ENCODE results near the gene TAF11.

The TAF11 gene

GRCh38 chr6:34867484-34867883, 20.4 kb downstream of the TAF11 start:
- TF ChIP-seq, protein P1, sequence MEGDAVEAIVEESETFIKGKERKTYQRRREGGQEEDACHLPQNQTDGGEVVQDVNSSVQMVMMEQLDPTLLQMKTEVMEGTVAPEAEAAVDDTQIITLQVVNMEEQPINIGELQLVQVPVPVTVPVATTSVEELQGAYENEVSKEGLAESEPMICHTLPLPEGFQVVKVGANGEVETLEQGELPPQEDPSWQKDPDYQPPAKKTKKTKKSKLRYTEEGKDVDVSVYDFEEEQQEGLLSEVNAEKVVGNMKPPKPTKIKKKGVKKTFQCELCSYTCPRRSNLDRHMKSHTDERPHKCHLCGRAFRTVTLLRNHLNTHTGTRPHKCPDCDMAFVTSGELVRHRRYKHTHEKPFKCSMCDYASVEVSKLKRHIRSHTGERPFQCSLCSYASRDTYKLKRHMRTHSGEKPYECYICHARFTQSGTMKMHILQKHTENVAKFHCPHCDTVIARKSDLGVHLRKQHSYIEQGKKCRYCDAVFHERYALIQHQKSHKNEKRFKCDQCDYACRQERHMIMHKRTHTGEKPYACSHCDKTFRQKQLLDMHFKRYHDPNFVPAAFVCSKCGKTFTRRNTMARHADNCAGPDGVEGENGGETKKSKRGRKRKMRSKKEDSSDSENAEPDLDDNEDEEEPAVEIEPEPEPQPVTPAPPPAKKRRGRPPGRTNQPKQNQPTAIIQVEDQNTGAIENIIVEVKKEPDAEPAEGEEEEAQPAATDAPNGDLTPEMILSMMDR (conservative IDR thresholded peaks at IDR 0.05; ENCODE audit: low read depth, low read length) = peak; percentile 51
- H3K4me3 ChIP-seq (ENCODE audit: low read depth, low read length) = no peak overlapping the region
- DNase-seq (ENCODE audit: low read depth) = peak; percentile 30

DNA sequence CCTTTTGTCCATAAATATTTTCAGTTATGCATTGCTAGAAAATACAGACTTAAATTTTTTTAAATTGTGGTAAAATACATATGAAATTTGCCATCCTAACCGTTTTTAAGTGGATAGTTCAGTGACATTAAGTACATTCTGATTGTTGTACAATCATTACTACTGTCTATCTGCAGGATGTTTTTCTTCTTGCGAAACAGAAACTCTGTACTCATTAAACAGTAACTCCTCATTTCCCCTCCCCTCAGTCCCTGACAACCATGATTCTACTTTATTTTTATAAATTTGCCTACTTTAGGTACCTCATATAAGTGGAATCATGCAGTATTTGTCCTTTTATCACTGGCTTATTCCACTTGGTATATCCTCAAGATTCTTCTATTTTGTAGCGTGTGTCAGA, 21.3 kb downstream of the TAF11 start:
- TF ChIP-seq, protein P1 (conservative IDR thresholded peaks at IDR 0.05; ENCODE audit: low read depth, low read length) = no peak
- no peak for DNase-seq (ENCODE audit: low read depth)
- no peak overlapping the region for H3K4me3 ChIP-seq (ENCODE audit: low read depth, low read length)

GRCh38 chr6:34865107-34865506, 22.7 kb downstream of the TAF11 start:
- TF ChIP-seq, protein P1 (conservative IDR thresholded peaks at IDR 0.05; ENCODE audit: low read depth, low read length) = no peak
- H3K4me3 ChIP-seq (ENCODE audit: low read depth, low read length) = no peak overlapping the region
- DNase-seq (ENCODE audit: low read depth) = peak; percentile 28

DNA sequence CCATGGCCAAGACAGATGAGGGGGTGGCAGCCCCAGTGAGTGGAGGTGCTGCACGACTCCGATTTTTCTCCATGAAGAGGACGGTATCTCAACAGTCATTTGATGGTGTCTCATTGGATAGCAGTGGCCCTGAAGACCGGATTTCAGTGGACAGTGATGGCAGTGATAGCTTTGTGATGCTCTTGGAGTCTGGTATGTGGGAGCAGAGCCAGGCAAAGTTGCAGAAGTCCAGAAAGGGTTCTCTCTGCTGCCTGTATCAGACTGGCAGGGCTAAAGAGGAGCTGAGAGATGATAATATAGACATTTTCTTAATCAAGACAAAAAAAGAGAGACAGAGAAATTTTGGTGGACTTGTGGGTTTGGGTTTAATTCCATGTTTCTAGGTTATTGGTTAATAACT, 23.8 kb downstream of the TAF11 start:
- no peak overlapping the region for H3K4me3 ChIP-seq (ENCODE audit: low read depth, low read length)
- no peak for DNase-seq (ENCODE audit: low read depth)
- TF ChIP-seq, protein P1 (conservative IDR thresholded peaks at IDR 0.05; ENCODE audit: low read depth, low read length) = no peak

GRCh38 chr6:34860776-34861175, 27.1 kb downstream of the TAF11 start:
- TF ChIP-seq, protein P1 (conservative IDR thresholded peaks at IDR 0.05; ENCODE audit: low read depth, low read length) = no peak

GRCh38 chr6:34859951-34860350, 27.9 kb downstream of the TAF11 start:
- TF ChIP-seq, protein P1 (conservative IDR thresholded peaks at IDR 0.05; ENCODE audit: low read depth, low read length) = no peak
- DNase-seq (ENCODE audit: low read depth) = no peak
- no peak overlapping the region for H3K4me3 ChIP-seq (ENCODE audit: low read depth, low read length)

More at GRCh38 chr6:34860776-34861175, 27.1 kb downstream of the TAF11 start:
- DNase-seq (ENCODE audit: low read depth) = no peak
- H3K4me3 ChIP-seq (ENCODE audit: low read depth, low read length) = no peak overlapping the region

DNA sequence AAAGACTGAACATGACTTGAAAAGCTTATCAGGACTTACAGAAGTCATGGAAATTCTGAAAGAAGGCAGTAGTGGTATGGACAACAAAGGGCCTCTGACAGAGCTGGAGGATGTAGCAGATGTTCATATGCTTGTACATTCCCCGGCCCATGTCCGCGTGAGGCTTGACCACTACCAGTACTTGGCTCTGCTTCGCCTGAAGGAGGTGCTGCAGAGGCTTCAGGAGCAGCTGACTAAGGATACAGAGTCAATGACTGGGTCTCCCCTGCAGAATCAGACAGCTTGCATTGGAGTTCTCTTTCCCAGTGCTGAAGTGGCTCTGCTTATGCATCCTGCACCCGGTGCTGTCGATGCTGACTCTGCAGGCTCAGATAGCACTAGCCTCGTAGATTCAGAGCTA, 29.2 kb downstream of the TAF11 start:
- TF ChIP-seq, protein P1 (conservative IDR thresholded peaks at IDR 0.05; ENCODE audit: low read depth, low read length) = peak; percentile 13
- no peak overlapping the region for H3K4me3 ChIP-seq (ENCODE audit: low read depth, low read length)
- no peak for DNase-seq (ENCODE audit: low read depth)
